Measurements from ENCODE around the gene IMPDH1.

DNA sequence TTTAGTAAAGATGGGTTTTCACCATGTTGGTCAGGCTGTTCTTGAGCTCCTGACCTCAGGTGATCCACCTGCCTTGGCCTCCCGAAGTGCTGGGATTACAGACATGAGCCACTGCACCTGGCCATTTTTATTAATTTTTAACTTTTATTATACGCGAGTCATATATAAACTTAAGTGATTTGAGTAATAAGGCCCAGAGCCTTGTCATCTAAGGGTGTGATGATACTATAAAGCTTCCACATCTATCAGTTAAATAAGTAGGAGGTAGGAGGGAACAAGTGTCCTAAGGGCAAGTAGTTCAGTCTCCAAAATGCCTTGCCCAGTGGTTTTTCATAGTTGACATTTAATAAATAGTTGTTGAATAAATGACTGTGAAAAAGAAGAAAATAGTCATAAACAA is 32.6 kb upstream of the IMPDH1 start:
- no peak for TF ChIP-seq POLR2A (IDR thresholded peaks at IDR 0.05; ENCODE audit: low read depth, low read length)
- TF ChIP-seq, protein P1, sequence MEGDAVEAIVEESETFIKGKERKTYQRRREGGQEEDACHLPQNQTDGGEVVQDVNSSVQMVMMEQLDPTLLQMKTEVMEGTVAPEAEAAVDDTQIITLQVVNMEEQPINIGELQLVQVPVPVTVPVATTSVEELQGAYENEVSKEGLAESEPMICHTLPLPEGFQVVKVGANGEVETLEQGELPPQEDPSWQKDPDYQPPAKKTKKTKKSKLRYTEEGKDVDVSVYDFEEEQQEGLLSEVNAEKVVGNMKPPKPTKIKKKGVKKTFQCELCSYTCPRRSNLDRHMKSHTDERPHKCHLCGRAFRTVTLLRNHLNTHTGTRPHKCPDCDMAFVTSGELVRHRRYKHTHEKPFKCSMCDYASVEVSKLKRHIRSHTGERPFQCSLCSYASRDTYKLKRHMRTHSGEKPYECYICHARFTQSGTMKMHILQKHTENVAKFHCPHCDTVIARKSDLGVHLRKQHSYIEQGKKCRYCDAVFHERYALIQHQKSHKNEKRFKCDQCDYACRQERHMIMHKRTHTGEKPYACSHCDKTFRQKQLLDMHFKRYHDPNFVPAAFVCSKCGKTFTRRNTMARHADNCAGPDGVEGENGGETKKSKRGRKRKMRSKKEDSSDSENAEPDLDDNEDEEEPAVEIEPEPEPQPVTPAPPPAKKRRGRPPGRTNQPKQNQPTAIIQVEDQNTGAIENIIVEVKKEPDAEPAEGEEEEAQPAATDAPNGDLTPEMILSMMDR (IDR thresholded peaks at IDR 0.05; ENCODE audit: extremely low read depth in 1 of 2, insufficient read depth in 1 of 2, low read depth in 1 of 2, low read length in 2 of 2) = no peak
- TF ChIP-seq POLR2AphosphoS5 (IDR thresholded peaks at IDR 0.05; ENCODE audit: insufficient read depth, low read depth, low read length) = no peak
- no peak for TF ChIP-seq EZH2 (IDR thresholded peaks at IDR 0.05; ENCODE audit: borderline replicate concordance, low read depth, low read length, severe bottlenecking)
- TF ChIP-seq MYC (IDR thresholded peaks at IDR 0.05; ENCODE audit: low read depth, low read length) = no peak
- TF ChIP-seq, protein P2, sequence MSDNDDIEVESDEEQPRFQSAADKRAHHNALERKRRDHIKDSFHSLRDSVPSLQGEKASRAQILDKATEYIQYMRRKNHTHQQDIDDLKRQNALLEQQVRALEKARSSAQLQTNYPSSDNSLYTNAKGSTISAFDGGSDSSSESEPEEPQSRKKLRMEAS (IDR thresholded peaks at IDR 0.05; ENCODE audit: insufficient read depth, insufficient read length) = no peak
